ENCODE data around the gene MAP3K14.
A peak's percentile ranks its signal among the peaks of the same experiment; 100 is the strongest.

MAP3K14 gene

GRCh38 chr17:45262516-45263476 lies 54.0 kb downstream of the MAP3K14 start:
- Histone ChIP-seq H2AK5ac (ENCODE audit: low read length) (no peak overlapping the region), H3K4ac (ENCODE audit: low read depth, low read length) (no peak overlapping the region)
- no CpG with 5 or more reads among the region's 18 CpGs for WGBS (ENCODE audit: extremely low coverage, insufficient coverage, insufficient read length)

DNA sequence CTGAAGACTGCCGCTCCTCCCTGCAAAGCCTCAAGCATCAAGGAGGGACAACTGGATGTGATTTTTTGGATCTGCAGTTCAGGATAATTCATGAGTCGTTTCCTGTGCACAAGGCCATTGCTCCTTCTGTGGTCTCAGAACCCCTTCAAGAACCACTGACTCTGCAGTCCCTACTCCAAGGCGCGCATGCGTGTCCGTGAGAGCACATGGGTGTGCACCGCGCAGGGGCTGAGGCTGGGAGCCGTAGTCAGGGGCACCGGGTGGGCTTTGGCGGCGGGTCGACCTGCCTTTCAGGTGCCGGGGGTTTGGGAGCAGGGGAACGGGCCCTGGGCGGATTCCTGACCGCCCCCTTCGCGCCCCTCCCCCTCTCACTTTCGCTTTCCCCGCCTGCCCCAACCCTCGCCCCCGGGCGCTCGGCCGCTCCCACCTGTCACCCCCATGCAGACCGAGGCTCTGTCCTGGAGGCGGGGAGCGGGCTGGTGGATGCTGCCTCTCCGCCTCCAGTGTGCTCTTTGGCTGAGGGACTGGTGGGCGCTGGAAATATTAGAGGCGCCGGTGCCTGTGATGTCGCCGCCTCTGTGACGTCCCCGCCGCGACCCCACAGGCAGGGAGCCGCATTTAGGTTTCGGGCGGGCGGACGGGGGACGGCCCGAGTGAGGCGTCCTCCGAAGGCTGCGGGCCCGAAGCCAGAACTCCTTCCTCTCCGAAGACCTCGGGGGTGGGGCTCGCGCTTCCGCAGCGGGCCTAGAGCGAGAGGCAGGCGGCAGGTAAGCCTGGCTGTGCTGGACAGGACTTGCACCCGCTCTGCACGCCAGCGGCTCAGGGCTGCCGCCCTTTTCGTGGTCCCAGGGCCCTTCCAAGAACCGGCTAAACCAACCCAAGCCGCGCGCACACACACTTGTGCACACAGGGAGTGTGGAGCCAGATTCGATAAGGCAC lies 55.0 kb downstream of the MAP3K14 start, which contains the start of gene SPATA32:
Gene SPATA32, minus strand, starts transcription at position 518 of the 939 bp plus-strand sequence. Its CDS starts 78 bp downstream, at position 440.
- Histone ChIP-seq H3K36me3 (ENCODE audit: control insufficient read depth in 1 of 2, insufficient read depth in 2 of 2, low read length in 2 of 2) (peaks cover 18 to 26% of the 10 kb centered on the region in 2 experiments), H3K18ac (ENCODE audit: low read length) (no peak within 1 kb of the TSS)
- no CpG with 5 or more reads among the region's 68 CpGs for WGBS (ENCODE audit: extremely low coverage, insufficient coverage, insufficient read length)

More at GRCh38 chr17:45262516-45263476, 54.0 kb downstream of the MAP3K14 start:
- no peaks in the 10 kb centered on the region for H3K79me2 ChIP-seq (ENCODE audit: control insufficient read depth, insufficient read depth, low read length, poor library complexity)
- H4K8ac ChIP-seq (ENCODE audit: low read depth, low read length): no peak overlapping the region
- DNase-seq: peak in 1 of 2 donors; percentile 39
- H3K4me1 ChIP-seq (ENCODE audit: control insufficient read depth in 1 of 2, insufficient read depth in 2 of 2, low read length in 2 of 2): peaks cover 0 to 8% of the 10 kb centered on the region in 2 experiments
- no peaks in the 10 kb centered on the region for H3K27me3 ChIP-seq (ENCODE audit: insufficient read depth, low read length)
- no peak overlapping the region for H3K14ac ChIP-seq (ENCODE audit: low read length)
- no peak overlapping the region for H3K4me3 ChIP-seq (ENCODE audit: low read depth, low read length)
- H3K36me3 ChIP-seq (ENCODE audit: control insufficient read depth in 1 of 2, insufficient read depth in 2 of 2, low read length in 2 of 2): peaks cover 25 to 31% of the 10 kb centered on the region in 2 experiments
- no peaks in the 10 kb centered on the region for H3K79me1 ChIP-seq (ENCODE audit: low read length)
- H3K18ac ChIP-seq (ENCODE audit: low read length): no peak overlapping the region
- H2AFZ ChIP-seq (ENCODE audit: insufficient read depth, low read length, poor library complexity): no peak overlapping the region
- H3K9me3 ChIP-seq (ENCODE audit: insufficient read depth, low read depth, low read length): no peaks in the 10 kb centered on the region
- no peak overlapping the region for H4K12ac ChIP-seq (ENCODE audit: low read depth, low read length)
- H2BK12ac ChIP-seq (ENCODE audit: low read length): no peak overlapping the region
- peak overlapping the region; percentile 68 for H3K4me2 ChIP-seq (ENCODE audit: low read length)
- H2BK5ac ChIP-seq (ENCODE audit: low read depth, low read length, poor library complexity): no peak overlapping the region
- H4K91ac ChIP-seq (ENCODE audit: low read depth, low read length): no peak overlapping the region
- no peak overlapping the region for H2BK120ac ChIP-seq (ENCODE audit: insufficient read depth, low read length, poor library complexity)
- H3K9ac ChIP-seq (ENCODE audit: low read length): no peak overlapping the region
- no peak overlapping the region for H3K23ac ChIP-seq (ENCODE audit: low read length)
- no peak overlapping the region for H3K27ac ChIP-seq (ENCODE audit: low read depth, low read length)

DNA sequence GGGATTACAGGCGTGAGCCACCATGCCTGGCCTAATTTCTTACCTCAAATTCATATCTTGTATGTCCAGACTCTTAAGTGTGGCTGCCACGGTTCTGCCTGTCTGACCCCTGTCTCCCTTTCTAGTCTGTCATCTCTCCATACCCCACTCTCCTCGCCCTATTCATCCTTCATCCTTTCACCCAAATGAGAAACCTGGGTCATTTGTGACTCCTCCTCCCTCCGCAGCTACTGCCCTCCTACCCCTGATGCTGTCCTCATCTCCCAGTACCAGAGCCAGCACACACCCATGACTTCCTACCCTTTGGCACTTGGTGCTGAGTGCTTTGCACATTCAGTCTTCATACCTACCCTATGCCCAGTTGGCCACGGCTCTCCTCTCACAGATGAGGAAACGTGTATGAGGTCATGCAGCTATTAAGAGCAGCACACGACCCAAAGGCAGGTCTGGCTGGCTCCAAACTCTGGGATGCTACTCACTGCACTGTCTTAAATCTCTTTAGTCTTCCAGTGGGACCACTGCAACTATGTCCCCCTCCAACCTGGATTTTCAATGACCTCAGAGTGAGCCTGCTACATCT lies 56.5 kb downstream of the MAP3K14 start:
- no CpG with 5 or more reads among the region's 7 CpGs for WGBS (ENCODE audit: extremely low coverage, insufficient coverage, insufficient read length)
- no peak overlapping the region for H3K18ac ChIP-seq (ENCODE audit: low read length)
- no peak overlapping the region for H3K9ac ChIP-seq (ENCODE audit: low read length)
- H2BK5ac ChIP-seq (ENCODE audit: low read depth, low read length, poor library complexity): no peak overlapping the region
- H3K79me2 ChIP-seq (ENCODE audit: control insufficient read depth, insufficient read depth, low read length, poor library complexity): no peaks in the 10 kb centered on the region
- H2BK120ac ChIP-seq (ENCODE audit: insufficient read depth, low read length, poor library complexity): no peak overlapping the region
- no peak overlapping the region for H3K27ac ChIP-seq (ENCODE audit: low read depth, low read length)
- H2BK12ac ChIP-seq (ENCODE audit: low read length): no peak overlapping the region
- peak overlapping the region; percentile 1 for H3K23ac ChIP-seq (ENCODE audit: low read length)
- no peak overlapping the region for H4K8ac ChIP-seq (ENCODE audit: low read depth, low read length)
- no peaks in the 10 kb centered on the region for H3K79me1 ChIP-seq (ENCODE audit: low read length)
- no peak overlapping the region for H4K12ac ChIP-seq (ENCODE audit: low read depth, low read length)
- H3K36me3 ChIP-seq (ENCODE audit: control insufficient read depth in 1 of 2, insufficient read depth in 2 of 2, low read length in 2 of 2): peaks cover 10 to 19% of the 10 kb centered on the region in 2 experiments
- peak overlapping the region; percentile 12 for H3K4me3 ChIP-seq (ENCODE audit: low read depth, low read length)
- no peak overlapping the region for H3K14ac ChIP-seq (ENCODE audit: low read length)
- H2AFZ ChIP-seq (ENCODE audit: insufficient read depth, low read length, poor library complexity): no peak overlapping the region
- peaks cover 0 to 8% of the 10 kb centered on the region in 2 experiments for H3K4me1 ChIP-seq (ENCODE audit: control insufficient read depth in 1 of 2, insufficient read depth in 2 of 2, low read length in 2 of 2)
- H4K91ac ChIP-seq (ENCODE audit: low read depth, low read length): no peak overlapping the region
- H3K4me2 ChIP-seq (ENCODE audit: low read length): no peak overlapping the region
- DNase-seq: no peak
- no peaks in the 10 kb centered on the region for H3K27me3 ChIP-seq (ENCODE audit: insufficient read depth, low read length)
- H3K9me3 ChIP-seq (ENCODE audit: insufficient read depth, low read depth, low read length): no peaks in the 10 kb centered on the region
- H2AK5ac ChIP-seq (ENCODE audit: low read length): no peak overlapping the region
- H3K4ac ChIP-seq (ENCODE audit: low read depth, low read length): no peak overlapping the region

More for the DNA sequence above, 55.0 kb downstream of the MAP3K14 start, which contains the start of gene SPATA32:
- H4K91ac ChIP-seq (ENCODE audit: low read depth, low read length): no peak within 1 kb of the TSS
- no peak within 1 kb of the TSS for H4K12ac ChIP-seq (ENCODE audit: low read depth, low read length)
- H3K4me3 ChIP-seq (ENCODE audit: low read depth, low read length): peak within 1 kb of the TSS; percentile 63
- no peak within 1 kb of the TSS for H2BK12ac ChIP-seq (ENCODE audit: low read length)
- H3K4me2 ChIP-seq (ENCODE audit: low read length): peak within 1 kb of the TSS; percentile 68
- H2BK120ac ChIP-seq (ENCODE audit: insufficient read depth, low read length, poor library complexity): no peak within 1 kb of the TSS
- no peak within 1 kb of the TSS for H3K4ac ChIP-seq (ENCODE audit: low read depth, low read length)
- no peaks in the 10 kb centered on the region for H3K79me2 ChIP-seq (ENCODE audit: control insufficient read depth, insufficient read depth, low read length, poor library complexity)
- H4K8ac ChIP-seq (ENCODE audit: low read depth, low read length): peak within 1 kb of the TSS; percentile 3
- no peak within 1 kb of the TSS for H3K27ac ChIP-seq (ENCODE audit: low read depth, low read length)
- H2AK5ac ChIP-seq (ENCODE audit: low read length): no peak within 1 kb of the TSS
- no peaks in the 10 kb centered on the region for H3K27me3 ChIP-seq (ENCODE audit: insufficient read depth, low read length)
- peak within 1 kb of the TSS; percentile 7 for H2AFZ ChIP-seq (ENCODE audit: insufficient read depth, low read length, poor library complexity)
- no peaks in the 10 kb centered on the region for H3K9me3 ChIP-seq (ENCODE audit: insufficient read depth, low read depth, low read length)
- peaks cover 0 to 8% of the 10 kb centered on the region in 2 experiments for H3K4me1 ChIP-seq (ENCODE audit: control insufficient read depth in 1 of 2, insufficient read depth in 2 of 2, low read length in 2 of 2)
- H2BK5ac ChIP-seq (ENCODE audit: low read depth, low read length, poor library complexity): no peak within 1 kb of the TSS
- no peak within 1 kb of the TSS for H3K23ac ChIP-seq (ENCODE audit: low read length)
- H3K14ac ChIP-seq (ENCODE audit: low read length): no peak within 1 kb of the TSS
- H3K79me1 ChIP-seq (ENCODE audit: low read length): no peaks in the 10 kb centered on the region
- no peak within 1 kb of the TSS for H3K9ac ChIP-seq (ENCODE audit: low read length)
- peak; percentile 40 to 58 for DNase-seq

- no peak overlapping the region for H4K8ac ChIP-seq (ENCODE audit: low read depth, low read length)
- no peaks in the 10 kb centered on the region for H3K79me2 ChIP-seq (ENCODE audit: control insufficient read depth, insufficient read depth, low read length, poor library complexity)
- no peak overlapping the region for H2BK5ac ChIP-seq (ENCODE audit: low read depth, low read length, poor library complexity)
- no peak overlapping the region for H3K14ac ChIP-seq (ENCODE audit: low read length)
- no peak overlapping the region for H4K91ac ChIP-seq (ENCODE audit: low read depth, low read length)
- H3K4me2 ChIP-seq (ENCODE audit: low read length): no peak overlapping the region
- H4K12ac ChIP-seq (ENCODE audit: low read depth, low read length): no peak overlapping the region
- no peak overlapping the region for H2AFZ ChIP-seq (ENCODE audit: insufficient read depth, low read length, poor library complexity)
- H2BK120ac ChIP-seq (ENCODE audit: insufficient read depth, low read length, poor library complexity): no peak overlapping the region
- H3K4ac ChIP-seq (ENCODE audit: low read depth, low read length): no peak overlapping the region
- no peak overlapping the region for H2BK12ac ChIP-seq (ENCODE audit: low read length)
- H3K79me1 ChIP-seq (ENCODE audit: low read length): no peaks in the 10 kb centered on the region
- no peak overlapping the region for H2AK5ac ChIP-seq (ENCODE audit: low read length)
- H3K23ac ChIP-seq (ENCODE audit: low read length): no peak overlapping the region
- H3K36me3 ChIP-seq (ENCODE audit: control insufficient read depth in 1 of 2, insufficient read depth in 2 of 2, low read length in 2 of 2): peaks cover 0 to 7% of the 10 kb centered on the region in 2 experiments
- no peaks in the 10 kb centered on the region for H3K9me3 ChIP-seq (ENCODE audit: insufficient read depth, low read depth, low read length)
- no CpG with 5 or more reads among the region's 5 CpGs for WGBS (ENCODE audit: extremely low coverage, insufficient coverage, insufficient read length)
- no peak overlapping the region for H3K4me3 ChIP-seq (ENCODE audit: low read depth, low read length)
- H3K27me3 ChIP-seq (ENCODE audit: insufficient read depth, low read length): no peaks in the 10 kb centered on the region
- H3K9ac ChIP-seq (ENCODE audit: low read length): no peak overlapping the region
- peaks cover 0 to 8% of the 10 kb centered on the region in 2 experiments for H3K4me1 ChIP-seq (ENCODE audit: control insufficient read depth in 1 of 2, insufficient read depth in 2 of 2, low read length in 2 of 2)
- no peak for DNase-seq
- no peak overlapping the region for H3K27ac ChIP-seq (ENCODE audit: low read depth, low read length)
- no peak overlapping the region for H3K18ac ChIP-seq (ENCODE audit: low read length)
Measured at GRCh38 chr17:45258981-45259380, 57.8 kb downstream of the MAP3K14 start.
